ENCODE measurements around the gene AKAP6. TPM values are rescaled to one million over a fixed set of nuclear protein-coding genes. Genes with fewer than 3 reads are reported as not detected.

The AKAP6 gene
- total and polyA plus RNA-seq, 2 experiments from 2014 or later, result 0.38 to 0.42 TPM

DNA sequence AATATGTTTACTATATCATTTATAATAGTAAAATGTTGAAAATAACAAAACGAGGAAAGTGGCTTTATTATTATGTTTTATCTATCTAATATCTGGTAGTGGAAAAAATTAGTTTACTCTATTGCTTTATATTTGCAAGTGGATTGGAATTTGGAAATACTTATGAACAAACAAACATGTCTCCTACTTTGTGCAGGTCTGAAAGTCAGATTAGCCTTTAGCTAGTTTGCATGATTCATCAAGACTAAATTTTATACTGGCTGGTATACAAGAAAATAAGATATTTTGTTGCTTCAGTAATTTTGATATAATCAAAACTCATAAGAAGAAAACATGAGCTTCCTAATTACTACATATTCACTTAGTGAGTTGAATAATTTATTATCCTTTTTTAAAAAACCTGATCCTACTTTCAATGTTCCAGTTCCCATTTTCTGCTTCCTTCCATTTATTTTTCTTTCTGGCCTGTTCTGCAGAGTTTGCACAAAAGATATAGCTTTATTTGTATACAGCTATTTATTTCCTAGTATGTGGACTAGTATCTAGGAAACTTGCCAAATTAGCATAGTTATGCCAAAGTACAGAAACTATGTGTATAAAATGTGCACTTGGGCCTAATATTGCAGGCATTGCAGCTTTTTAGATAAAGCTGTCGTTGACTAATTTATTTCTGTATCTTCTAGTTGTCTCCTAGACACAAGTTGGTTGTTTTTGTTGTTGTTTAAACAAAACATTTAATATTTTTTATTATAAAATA, 122.0 kb downstream of the AKAP6 start (continued):
- TF ChIP-seq, protein P1, sequence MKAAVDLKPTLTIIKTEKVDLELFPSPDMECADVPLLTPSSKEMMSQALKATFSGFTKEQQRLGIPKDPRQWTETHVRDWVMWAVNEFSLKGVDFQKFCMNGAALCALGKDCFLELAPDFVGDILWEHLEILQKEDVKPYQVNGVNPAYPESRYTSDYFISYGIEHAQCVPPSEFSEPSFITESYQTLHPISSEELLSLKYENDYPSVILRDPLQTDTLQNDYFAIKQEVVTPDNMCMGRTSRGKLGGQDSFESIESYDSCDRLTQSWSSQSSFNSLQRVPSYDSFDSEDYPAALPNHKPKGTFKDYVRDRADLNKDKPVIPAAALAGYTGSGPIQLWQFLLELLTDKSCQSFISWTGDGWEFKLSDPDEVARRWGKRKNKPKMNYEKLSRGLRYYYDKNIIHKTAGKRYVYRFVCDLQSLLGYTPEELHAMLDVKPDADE (IDR thresholded peaks at IDR 0.05), result no peak

DNA sequence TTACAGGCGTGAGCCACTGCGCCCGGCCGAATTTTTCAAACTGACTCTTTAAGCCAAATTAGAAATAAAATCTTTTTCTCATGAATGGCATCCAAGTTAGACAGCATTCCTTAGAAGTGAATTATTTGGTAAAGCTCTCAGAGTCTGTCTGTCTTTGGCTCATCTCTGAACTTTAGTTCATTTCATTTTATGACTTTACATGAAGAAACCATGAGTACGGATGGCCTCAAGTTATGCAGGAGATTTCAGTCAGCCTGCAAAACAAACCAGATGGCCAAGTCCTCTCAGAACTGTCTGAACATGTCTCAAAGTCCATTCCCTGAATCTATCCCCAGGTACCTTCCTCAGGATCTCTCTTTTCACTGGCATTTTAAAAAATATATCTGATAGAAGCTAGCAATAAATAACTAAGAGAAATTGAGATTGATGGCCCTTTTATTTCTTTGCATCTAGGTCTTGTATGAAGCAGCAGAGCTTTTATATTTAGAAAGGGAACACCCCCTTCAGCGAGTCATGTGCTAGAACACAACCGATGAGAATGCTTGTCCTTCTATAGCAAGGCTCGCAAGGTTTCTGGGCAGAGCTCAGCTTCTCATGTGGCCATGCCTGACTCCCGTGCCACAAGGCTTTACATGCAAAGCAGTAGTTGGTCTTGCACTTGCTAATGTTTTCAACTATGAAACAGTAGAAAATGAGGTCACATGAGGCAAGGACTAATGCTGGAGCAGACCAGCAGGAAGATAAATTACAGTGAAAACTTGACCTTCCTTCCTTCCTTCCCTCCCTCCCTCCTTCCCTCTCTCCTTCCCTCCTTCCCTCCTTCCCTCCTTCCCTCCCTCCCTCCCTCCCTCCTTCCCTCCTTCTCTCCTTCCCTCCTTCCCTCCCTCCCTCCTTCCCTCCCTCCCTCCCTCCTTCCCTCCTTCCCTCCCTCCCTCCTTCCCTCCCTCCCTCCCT, 125.0 kb downstream of the AKAP6 start:
- DNase-seq (ENCODE audit: low spot score) (no peak), ATAC-seq (no peak)
- Histone ChIP-seq H3K4me3 (no peak overlapping the region), H3K9me2 (ENCODE audit: insufficient read depth) (no peaks in the 10 kb centered on the region), H2AFZ (peak overlapping the region; percentile 33; the same call in 1 of the 2 replicates), H3F3A (replicated peaks; ENCODE audit: low read depth) (no peaks in the 10 kb centered on the region), H4K20me1 (replicated peaks; ENCODE audit: insufficient read depth) (no peaks in the 10 kb centered on the region), H3K4me2 (no peak overlapping the region), H3K4me1 (ENCODE audit: insufficient read depth) (peaks cover 13% of the 10 kb centered on the region), H3K79me2 (replicated peaks; ENCODE audit: insufficient read depth) (no peaks in the 10 kb centered on the region), H3K27me3 (ENCODE audit: insufficient read depth) (no peaks in the 10 kb centered on the region), H3K36me3 (ENCODE audit: insufficient read depth) (no peaks in the 10 kb centered on the region), H3K27ac (ENCODE audit: low read depth) (no peak overlapping the region)
- H3K4me3 Mint-ChIP-seq, result no peak overlapping the region
- H3K27ac Mint-ChIP-seq, result no peak overlapping the region
- no peaks in the 10 kb centered on the region for H3K36me3 Mint-ChIP-seq (ENCODE audit: low read depth)
- peaks cover 4% of the 10 kb centered on the region for H3K27me3 Mint-ChIP-seq (ENCODE audit: insufficient read depth, low read depth, poor library complexity)
- no peaks in the 10 kb centered on the region for H3K9me3 Mint-ChIP-seq
- peaks cover 7% of the 10 kb centered on the region; the same call in 2 of the 3 replicates for H3K4me1 Mint-ChIP-seq
- TF ChIP-seq POLR2AphosphoS5 (IDR thresholded peaks at IDR 0.05; ENCODE audit: low read depth) (no peak), ZNF331 (CRISPR knock-in tag; IDR thresholded peaks at IDR 0.05; ENCODE audit: low read depth) (no peak), NANOG (IDR thresholded peaks at IDR 0.05; ENCODE audit: borderline replicate concordance) (no peak)
- TF ChIP-seq, protein P1 (IDR thresholded peaks at IDR 0.05), result no peak
- TF ChIP-seq, protein P2, sequence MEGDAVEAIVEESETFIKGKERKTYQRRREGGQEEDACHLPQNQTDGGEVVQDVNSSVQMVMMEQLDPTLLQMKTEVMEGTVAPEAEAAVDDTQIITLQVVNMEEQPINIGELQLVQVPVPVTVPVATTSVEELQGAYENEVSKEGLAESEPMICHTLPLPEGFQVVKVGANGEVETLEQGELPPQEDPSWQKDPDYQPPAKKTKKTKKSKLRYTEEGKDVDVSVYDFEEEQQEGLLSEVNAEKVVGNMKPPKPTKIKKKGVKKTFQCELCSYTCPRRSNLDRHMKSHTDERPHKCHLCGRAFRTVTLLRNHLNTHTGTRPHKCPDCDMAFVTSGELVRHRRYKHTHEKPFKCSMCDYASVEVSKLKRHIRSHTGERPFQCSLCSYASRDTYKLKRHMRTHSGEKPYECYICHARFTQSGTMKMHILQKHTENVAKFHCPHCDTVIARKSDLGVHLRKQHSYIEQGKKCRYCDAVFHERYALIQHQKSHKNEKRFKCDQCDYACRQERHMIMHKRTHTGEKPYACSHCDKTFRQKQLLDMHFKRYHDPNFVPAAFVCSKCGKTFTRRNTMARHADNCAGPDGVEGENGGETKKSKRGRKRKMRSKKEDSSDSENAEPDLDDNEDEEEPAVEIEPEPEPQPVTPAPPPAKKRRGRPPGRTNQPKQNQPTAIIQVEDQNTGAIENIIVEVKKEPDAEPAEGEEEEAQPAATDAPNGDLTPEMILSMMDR (conservative IDR thresholded peaks at IDR 0.05; ENCODE audit: low read depth in 2 of 2), result no peak
- TF ChIP-seq, protein P3, sequence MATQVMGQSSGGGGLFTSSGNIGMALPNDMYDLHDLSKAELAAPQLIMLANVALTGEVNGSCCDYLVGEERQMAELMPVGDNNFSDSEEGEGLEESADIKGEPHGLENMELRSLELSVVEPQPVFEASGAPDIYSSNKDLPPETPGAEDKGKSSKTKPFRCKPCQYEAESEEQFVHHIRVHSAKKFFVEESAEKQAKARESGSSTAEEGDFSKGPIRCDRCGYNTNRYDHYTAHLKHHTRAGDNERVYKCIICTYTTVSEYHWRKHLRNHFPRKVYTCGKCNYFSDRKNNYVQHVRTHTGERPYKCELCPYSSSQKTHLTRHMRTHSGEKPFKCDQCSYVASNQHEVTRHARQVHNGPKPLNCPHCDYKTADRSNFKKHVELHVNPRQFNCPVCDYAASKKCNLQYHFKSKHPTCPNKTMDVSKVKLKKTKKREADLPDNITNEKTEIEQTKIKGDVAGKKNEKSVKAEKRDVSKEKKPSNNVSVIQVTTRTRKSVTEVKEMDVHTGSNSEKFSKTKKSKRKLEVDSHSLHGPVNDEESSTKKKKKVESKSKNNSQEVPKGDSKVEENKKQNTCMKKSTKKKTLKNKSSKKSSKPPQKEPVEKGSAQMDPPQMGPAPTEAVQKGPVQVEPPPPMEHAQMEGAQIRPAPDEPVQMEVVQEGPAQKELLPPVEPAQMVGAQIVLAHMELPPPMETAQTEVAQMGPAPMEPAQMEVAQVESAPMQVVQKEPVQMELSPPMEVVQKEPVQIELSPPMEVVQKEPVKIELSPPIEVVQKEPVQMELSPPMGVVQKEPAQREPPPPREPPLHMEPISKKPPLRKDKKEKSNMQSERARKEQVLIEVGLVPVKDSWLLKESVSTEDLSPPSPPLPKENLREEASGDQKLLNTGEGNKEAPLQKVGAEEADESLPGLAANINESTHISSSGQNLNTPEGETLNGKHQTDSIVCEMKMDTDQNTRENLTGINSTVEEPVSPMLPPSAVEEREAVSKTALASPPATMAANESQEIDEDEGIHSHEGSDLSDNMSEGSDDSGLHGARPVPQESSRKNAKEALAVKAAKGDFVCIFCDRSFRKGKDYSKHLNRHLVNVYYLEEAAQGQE (IDR thresholded peaks at IDR 0.05; ENCODE audit: unreplicated experiment), result no peak
- TF ChIP-seq, protein P4, sequence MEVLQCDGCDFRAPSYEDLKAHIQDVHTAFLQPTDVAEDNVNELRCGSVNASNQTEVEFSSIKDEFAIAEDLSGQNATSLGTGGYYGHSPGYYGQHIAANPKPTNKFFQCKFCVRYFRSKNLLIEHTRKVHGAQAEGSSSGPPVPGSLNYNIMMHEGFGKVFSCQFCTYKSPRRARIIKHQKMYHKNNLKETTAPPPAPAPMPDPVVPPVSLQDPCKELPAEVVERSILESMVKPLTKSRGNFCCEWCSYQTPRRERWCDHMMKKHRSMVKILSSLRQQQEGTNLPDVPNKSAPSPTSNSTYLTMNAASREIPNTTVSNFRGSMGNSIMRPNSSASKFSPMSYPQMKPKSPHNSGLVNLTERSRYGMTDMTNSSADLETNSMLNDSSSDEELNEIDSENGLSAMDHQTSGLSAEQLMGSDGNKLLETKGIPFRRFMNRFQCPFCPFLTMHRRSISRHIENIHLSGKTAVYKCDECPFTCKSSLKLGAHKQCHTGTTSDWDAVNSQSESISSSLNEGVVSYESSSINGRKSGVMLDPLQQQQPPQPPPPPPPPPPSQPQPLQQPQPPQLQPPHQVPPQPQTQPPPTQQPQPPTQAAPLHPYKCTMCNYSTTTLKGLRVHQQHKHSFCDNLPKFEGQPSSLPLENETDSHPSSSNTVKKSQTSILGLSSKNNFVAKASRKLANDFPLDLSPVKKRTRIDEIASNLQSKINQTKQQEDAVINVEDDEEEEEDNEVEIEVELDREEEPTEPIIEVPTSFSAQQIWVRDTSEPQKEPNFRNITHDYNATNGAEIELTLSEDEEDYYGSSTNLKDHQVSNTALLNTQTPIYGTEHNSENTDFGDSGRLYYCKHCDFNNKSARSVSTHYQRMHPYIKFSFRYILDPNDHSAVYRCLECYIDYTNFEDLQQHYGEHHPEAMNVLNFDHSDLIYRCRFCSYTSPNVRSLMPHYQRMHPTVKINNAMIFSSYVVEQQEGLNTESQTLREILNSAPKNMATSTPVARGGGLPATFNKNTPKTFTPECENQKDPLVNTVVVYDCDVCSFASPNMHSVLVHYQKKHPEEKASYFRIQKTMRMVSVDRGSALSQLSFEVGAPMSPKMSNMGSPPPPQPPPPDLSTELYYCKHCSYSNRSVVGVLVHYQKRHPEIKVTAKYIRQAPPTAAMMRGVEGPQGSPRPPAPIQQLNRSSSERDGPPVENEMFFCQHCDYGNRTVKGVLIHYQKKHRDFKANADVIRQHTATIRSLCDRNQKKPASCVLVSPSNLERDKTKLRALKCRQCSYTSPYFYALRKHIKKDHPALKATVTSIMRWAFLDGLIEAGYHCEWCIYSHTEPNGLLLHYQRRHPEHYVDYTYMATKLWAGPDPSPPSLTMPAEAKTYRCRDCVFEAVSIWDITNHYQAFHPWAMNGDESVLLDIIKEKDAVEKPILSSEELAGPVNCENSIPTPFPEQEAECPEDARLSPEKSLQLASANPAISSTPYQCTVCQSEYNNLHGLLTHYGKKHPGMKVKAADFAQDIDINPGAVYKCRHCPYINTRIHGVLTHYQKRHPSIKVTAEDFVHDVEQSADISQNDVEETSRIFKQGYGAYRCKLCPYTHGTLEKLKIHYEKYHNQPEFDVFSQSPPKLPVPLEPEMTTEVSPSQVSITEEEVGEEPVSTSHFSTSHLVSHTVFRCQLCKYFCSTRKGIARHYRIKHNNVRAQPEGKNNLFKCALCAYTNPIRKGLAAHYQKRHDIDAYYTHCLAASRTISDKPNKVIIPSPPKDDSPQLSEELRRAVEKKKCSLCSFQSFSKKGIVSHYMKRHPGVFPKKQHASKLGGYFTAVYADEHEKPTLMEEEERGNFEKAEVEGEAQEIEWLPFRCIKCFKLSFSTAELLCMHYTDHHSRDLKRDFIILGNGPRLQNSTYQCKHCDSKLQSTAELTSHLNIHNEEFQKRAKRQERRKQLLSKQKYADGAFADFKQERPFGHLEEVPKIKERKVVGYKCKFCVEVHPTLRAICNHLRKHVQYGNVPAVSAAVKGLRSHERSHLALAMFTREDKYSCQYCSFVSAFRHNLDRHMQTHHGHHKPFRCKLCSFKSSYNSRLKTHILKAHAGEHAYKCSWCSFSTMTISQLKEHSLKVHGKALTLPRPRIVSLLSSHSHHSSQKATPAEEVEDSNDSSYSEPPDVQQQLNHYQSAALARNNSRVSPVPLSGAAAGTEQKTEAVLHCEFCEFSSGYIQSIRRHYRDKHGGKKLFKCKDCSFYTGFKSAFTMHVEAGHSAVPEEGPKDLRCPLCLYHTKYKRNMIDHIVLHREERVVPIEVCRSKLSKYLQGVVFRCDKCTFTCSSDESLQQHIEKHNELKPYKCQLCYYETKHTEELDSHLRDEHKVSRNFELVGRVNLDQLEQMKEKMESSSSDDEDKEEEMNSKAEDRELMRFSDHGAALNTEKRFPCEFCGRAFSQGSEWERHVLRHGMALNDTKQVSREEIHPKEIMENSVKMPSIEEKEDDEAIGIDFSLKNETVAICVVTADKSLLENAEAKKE (CRISPR knock-in tag; IDR thresholded peaks at IDR 0.05), result no peak

Measured in GM23338 (cell line).